Right atrium auricular region (tissue), 2 donors: ENCODE results near the gene HS3ST4. TPM values are rescaled to one million over a fixed set of nuclear protein-coding genes. Genes with fewer than 3 reads are reported as not detected.

ENCODE experiments used
- DNase-seq: peaks from one replicate; pipeline ENCODE4 v3.0.0-alpha.2; 2019; ENCODE audit warnings: low spot score
- H3K27ac ChIP-seq, 2 donors: fragments of 200-600 bp; sonication (generic); 1 replicate in 1 of 2; 2 replicates in 1 of 2; pipeline ENCODE4 v1.5.1; 2016 to 2019
- H3K27me3 ChIP-seq, 2 donors: fragments of 200-600 bp; sonication (generic); one replicate each; pipeline versions ENCODE4 v1.5.1 to v1.6.0; 2017 to 2019
- H3K36me3 ChIP-seq: fragments of 200-600 bp; sonication (generic); one replicate; pipeline ENCODE4 v1.5.1; 2016
- H3K4me1 ChIP-seq, 2 donors: fragments of 200-600 bp; sonication (generic); one replicate each; pipeline versions ENCODE4 v1.5.1 to v1.6.0; 2017 to 2019
- H3K4me3 ChIP-seq, 2 donors: fragments of 200-600 bp; sonication (generic); 1 replicate in 1 of 2; 2 replicates in 1 of 2; pipeline ENCODE4 v1.5.1; 2017 to 2019; ENCODE audit warnings: mild to moderate bottlenecking in 1 of 2, moderate library complexity in 1 of 2
- H3K9me3 ChIP-seq, 2 donors: fragments of 200-600 bp; sonication (generic); one replicate each; pipeline ENCODE4 v1.5.1; 2019
- CTCF ChIP-seq, 2 donors: fragments of 200-600 bp; sonication (generic); IDR thresholded peaks; one replicate each; pipeline ENCODE4 v1.5.1; 2019; ENCODE audit warnings: antibody characterized with exemption in 2 of 2
- total RNA-seq, 2 donors: library from RNA; depleted of rRNA; stranded (reverse); fragments of >200 nt; gene quantifications; one replicate each; pipeline ENCODE4 v1.1.0, GENCODE V29; 2016

HS3ST4 gene
- total RNA-seq, 2 donors from 2014 or later = not detected

- no peaks in the 10 kb centered on the region for H3K9me3 ChIP-seq
- no peaks in the 10 kb centered on the region for H3K27me3 ChIP-seq
- no peak for TF ChIP-seq CTCF (IDR thresholded peaks at IDR 0.05)
- no peak for DNase-seq
- no peak overlapping the region for H3K27ac ChIP-seq
- H3K4me3 ChIP-seq = no peak overlapping the region
- H3K36me3 ChIP-seq = no peaks in the 10 kb centered on the region
- H3K4me1 ChIP-seq = no peaks in the 10 kb centered on the region
Observed at GRCh38 chr16:25713785-25714570, 22.2 kb downstream of the HS3ST4 start.

GRCh38 chr16:25716186-25716585 is 24.4 kb downstream of the HS3ST4 start:
- Histone ChIP-seq H3K4me3 (no peak overlapping the region), H3K4me1 (no peaks in the 10 kb centered on the region), H3K27ac (no peak overlapping the region), H3K9me3 (no peaks in the 10 kb centered on the region), H3K27me3 (no peaks in the 10 kb centered on the region), H3K36me3 (no peaks in the 10 kb centered on the region)
- TF ChIP-seq CTCF (IDR thresholded peaks at IDR 0.05) = no peak
- no peak for DNase-seq

DNA sequence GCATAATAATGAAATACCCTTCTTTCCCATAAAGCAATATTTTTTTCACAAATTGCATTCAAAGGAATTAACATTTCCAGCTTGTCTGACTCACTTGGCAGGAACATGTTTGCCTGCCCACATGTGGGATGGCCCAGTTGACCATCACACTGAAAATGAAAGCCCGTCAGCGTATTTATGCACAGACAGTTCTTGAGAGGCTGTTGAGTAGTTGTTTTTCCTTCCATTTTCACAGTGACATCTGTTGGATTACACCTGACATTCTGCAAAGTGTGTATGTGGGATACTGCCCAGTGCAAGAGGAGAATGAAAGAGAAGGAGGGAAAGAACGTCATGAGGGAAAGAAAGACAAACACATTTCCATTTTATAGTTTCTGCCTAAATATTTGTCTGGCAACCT is 29.7 kb downstream of the HS3ST4 start:
- Histone ChIP-seq H3K36me3 (no peaks in the 10 kb centered on the region), H3K27me3 (no peaks in the 10 kb centered on the region), H3K27ac (no peak overlapping the region), H3K4me3 (no peak overlapping the region), H3K4me1 (no peaks in the 10 kb centered on the region), H3K9me3 (no peaks in the 10 kb centered on the region)
- TF ChIP-seq CTCF (IDR thresholded peaks at IDR 0.05) = no peak
- no peak for DNase-seq

GRCh38 chr16:25726430-25727098 is 34.8 kb downstream of the HS3ST4 start:
- no peaks in the 10 kb centered on the region for H3K4me1 ChIP-seq
- TF ChIP-seq CTCF (IDR thresholded peaks at IDR 0.05) = no peak
- H3K4me3 ChIP-seq = no peak overlapping the region
- no peaks in the 10 kb centered on the region for H3K9me3 ChIP-seq
- no peak for DNase-seq
- no peak overlapping the region for H3K27ac ChIP-seq
- H3K27me3 ChIP-seq = no peaks in the 10 kb centered on the region
- no peaks in the 10 kb centered on the region for H3K36me3 ChIP-seq

GRCh38 chr16:25729188-25729915 is 37.6 kb downstream of the HS3ST4 start:
- DNase-seq = no peak
- H3K9me3 ChIP-seq = no peaks in the 10 kb centered on the region
- no peak for TF ChIP-seq CTCF (IDR thresholded peaks at IDR 0.05)
- no peak overlapping the region for H3K4me3 ChIP-seq
- no peaks in the 10 kb centered on the region for H3K4me1 ChIP-seq
- no peaks in the 10 kb centered on the region for H3K27me3 ChIP-seq
- H3K27ac ChIP-seq = no peak overlapping the region
- H3K36me3 ChIP-seq = no peaks in the 10 kb centered on the region
